ENCODE data around the gene RBAK.
"Not testable (repeated sequence)": the region's sequence is repeated elsewhere in the genome, so short reads cannot be mapped to it uniquely, and the experiment has no call there.

RBAK gene

GRCh38 chr7:5086256-5086655 lies 40.6 kb downstream of the RBAK start:
- no peak overlapping the region for H3K4me3 ChIP-seq (ENCODE audit: low read depth, low read length)
- TF ChIP-seq CTCF (IDR thresholded peaks at IDR 0.05; ENCODE audit: low read depth, low read length), result no peak
- H3K27me3 ChIP-seq (ENCODE audit: insufficient read depth, low read depth, severe bottlenecking), result no peaks in the 10 kb centered on the region
- no peak for DNase-seq
- peaks cover 4% of the 10 kb centered on the region for H3K9me3 ChIP-seq (ENCODE audit: severe bottlenecking)
- no peaks in the 10 kb centered on the region for H3K36me3 ChIP-seq
- H3K27ac ChIP-seq, result no peak overlapping the region

GRCh38 chr7:5088228-5088833 lies 42.7 kb downstream of the RBAK start:
- H3K36me3 ChIP-seq; H3K27ac ChIP-seq; H3K27me3 ChIP-seq (ENCODE audit: insufficient read depth, low read depth, severe bottlenecking); H3K4me3 ChIP-seq (ENCODE audit: low read depth, low read length); H3K9me3 ChIP-seq (ENCODE audit: severe bottlenecking); DNase-seq: not testable (repeated sequence)

- no peak for TF ChIP-seq CTCF (IDR thresholded peaks at IDR 0.05; ENCODE audit: low read depth, low read length)
- Histone ChIP-seq H3K36me3 (no peaks in the 10 kb centered on the region), H3K9me3 (ENCODE audit: severe bottlenecking) (peaks cover 11% of the 10 kb centered on the region), H3K4me3 (ENCODE audit: low read depth, low read length) (no peak overlapping the region), H3K27me3 (ENCODE audit: insufficient read depth, low read depth, severe bottlenecking) (no peaks in the 10 kb centered on the region), H3K27ac (no peak overlapping the region)
- no peak for DNase-seq
Measured at GRCh38 chr7:5088906-5089305, 43.2 kb downstream of the RBAK start.

GRCh38 chr7:5093948-5094347 lies 48.3 kb downstream of the RBAK start:
- no peak overlapping the region for H3K4me3 ChIP-seq (ENCODE audit: low read depth, low read length)
- no peak for TF ChIP-seq CTCF (IDR thresholded peaks at IDR 0.05; ENCODE audit: low read depth, low read length)
- H3K36me3 ChIP-seq, result no peaks in the 10 kb centered on the region
- H3K27me3 ChIP-seq (ENCODE audit: insufficient read depth, low read depth, severe bottlenecking), result no peaks in the 10 kb centered on the region
- no peak overlapping the region for H3K27ac ChIP-seq
- H3K9me3 ChIP-seq (ENCODE audit: severe bottlenecking), result peaks cover 27% of the 10 kb centered on the region
- no peak for DNase-seq

GRCh38 chr7:5094641-5095040 lies 49.0 kb downstream of the RBAK start:
- Histone ChIP-seq H3K27me3 (ENCODE audit: insufficient read depth, low read depth, severe bottlenecking) (no peaks in the 10 kb centered on the region), H3K27ac (no peak overlapping the region), H3K9me3 (ENCODE audit: severe bottlenecking) (peaks cover 27% of the 10 kb centered on the region), H3K4me3 (ENCODE audit: low read depth, low read length) (no peak overlapping the region), H3K36me3 (no peaks in the 10 kb centered on the region)
- no peak for DNase-seq
- no peak for TF ChIP-seq CTCF (IDR thresholded peaks at IDR 0.05; ENCODE audit: low read depth, low read length)

- no peak for TF ChIP-seq CTCF (IDR thresholded peaks at IDR 0.05; ENCODE audit: low read depth, low read length)
- Histone ChIP-seq H3K9me3 (ENCODE audit: severe bottlenecking) (no peaks in the 10 kb centered on the region), H3K27me3 (ENCODE audit: insufficient read depth, low read depth, severe bottlenecking) (no peaks in the 10 kb centered on the region), H3K4me3 (ENCODE audit: low read depth, low read length) (no peak overlapping the region), H3K36me3 (no peaks in the 10 kb centered on the region), H3K27ac (no peak overlapping the region)
- no peak for DNase-seq
Measured at GRCh38 chr7:5116359-5116758, 70.7 kb downstream of the RBAK start.

Data from WERI-Rb-1 (cell line).